IPS-15b (cell line): ENCODE results near the gene TXN2.
"Not testable (repeated sequence)": the region's sequence is repeated elsewhere in the genome, so short reads cannot be mapped to it uniquely, and the experiment has no call there.

Experiments used
- H3K27me3 ChIP-seq: one replicate; pipeline ENCODE4 v1.6.1; 2013; ENCODE audit warnings: low read length; ENCODE audit not compliant: control insufficient read depth, insufficient read depth
- H3K36me3 ChIP-seq: one replicate; pipeline ENCODE4 v1.6.1; 2013; ENCODE audit warnings: low read length; ENCODE audit not compliant: control insufficient read depth, insufficient read depth
- H3K4me1 ChIP-seq: one replicate; pipeline ENCODE4 v1.6.1; 2013; ENCODE audit warnings: mild to moderate bottlenecking, low read length; ENCODE audit not compliant: control insufficient read depth, insufficient read depth
- H3K4me3 ChIP-seq: one replicate; pipeline ENCODE4 v1.5.1; 2013; ENCODE audit warnings: low read depth, low read length
- H3K9ac ChIP-seq: one replicate; pipeline ENCODE4 v1.6.1; 2013; ENCODE audit warnings: low read depth, mild to moderate bottlenecking, low read length
- H3K9me3 ChIP-seq: one replicate; pipeline ENCODE4 v1.6.1; 2013; ENCODE audit warnings: mild to moderate bottlenecking, low read length; ENCODE audit not compliant: control insufficient read depth, insufficient read depth

The TXN2 gene

DNA sequence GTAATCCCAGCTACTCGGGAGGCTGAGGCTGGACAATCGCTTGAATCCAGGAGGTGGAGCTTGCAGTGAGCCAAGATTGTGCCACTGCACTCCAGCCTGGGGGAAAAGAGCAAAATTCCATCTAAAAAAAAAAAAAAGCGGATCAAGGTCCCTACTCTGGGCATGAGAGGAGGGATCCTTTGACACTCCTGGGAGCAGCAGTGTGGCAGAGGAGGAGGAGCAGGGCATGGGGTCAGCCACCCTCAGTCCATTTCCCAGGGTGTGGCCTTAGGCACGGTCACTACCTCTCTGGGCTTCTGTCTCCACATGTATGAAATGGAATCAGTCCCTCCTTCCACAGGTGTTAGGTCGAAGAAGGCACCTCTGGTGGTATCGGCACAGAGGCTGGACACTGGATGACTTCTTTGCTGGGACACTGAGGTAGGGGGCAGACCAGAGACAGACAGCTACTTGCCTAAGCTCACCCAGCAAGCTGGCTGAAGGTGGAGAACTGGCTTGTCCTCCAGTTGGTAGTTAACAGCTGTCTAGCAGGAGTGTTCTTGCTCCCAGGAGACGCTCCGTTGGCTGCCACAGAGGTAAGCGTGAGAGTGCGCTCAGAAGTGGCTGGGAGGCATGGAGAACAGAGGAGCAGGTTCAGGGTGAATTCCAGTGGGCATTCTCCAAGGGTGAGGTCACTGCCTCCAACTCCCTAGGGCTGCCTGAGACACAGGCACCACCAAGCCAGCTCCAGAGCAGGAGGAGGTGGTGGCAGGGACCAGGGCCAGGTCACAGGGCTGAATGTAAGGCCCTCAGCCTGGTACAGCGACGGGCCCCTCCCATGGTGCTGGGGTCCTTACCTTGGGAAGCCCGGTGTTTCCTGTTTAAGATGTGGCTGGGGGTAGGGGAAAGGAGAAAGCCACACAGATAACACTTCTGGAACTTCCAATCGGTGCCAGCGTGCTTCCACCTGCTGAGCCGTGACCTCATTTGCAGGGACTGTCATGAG, 19.5 kb downstream of the TXN2 start:
- peaks cover 3% of the 10 kb centered on the region for H3K27me3 ChIP-seq
- H3K4me1 ChIP-seq: peaks cover 8% of the 10 kb centered on the region
- no peaks in the 10 kb centered on the region for H3K9me3 ChIP-seq
- no peak overlapping the region for H3K9ac ChIP-seq
- H3K36me3 ChIP-seq: peaks cover 5% of the 10 kb centered on the region
- H3K4me3 ChIP-seq: no peak overlapping the region

DNA sequence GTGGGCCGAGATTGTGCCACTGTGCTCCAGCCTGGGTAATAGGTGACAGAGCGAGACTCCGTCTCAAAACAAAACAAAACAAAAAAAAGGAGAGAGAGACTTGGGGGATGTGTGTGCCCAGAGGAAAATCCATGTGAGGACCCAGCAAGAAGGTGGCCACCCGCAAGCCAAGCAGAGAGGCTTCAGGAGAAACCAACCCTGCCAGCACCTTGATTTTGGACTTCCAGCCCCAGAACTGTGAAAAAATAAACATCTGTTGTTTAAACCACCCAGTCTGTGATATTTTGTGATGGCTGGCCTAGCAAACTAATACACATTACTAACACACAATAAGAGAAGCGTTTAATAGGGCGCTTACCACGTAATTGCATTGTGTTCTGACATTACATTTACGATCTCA, 21.2 kb downstream of the TXN2 start:
- H3K36me3 ChIP-seq: no peaks in the 10 kb centered on the region
- H3K4me3 ChIP-seq: no peak overlapping the region
- H3K27me3 ChIP-seq: peaks cover 9% of the 10 kb centered on the region
- H3K4me1 ChIP-seq: peaks cover 13% of the 10 kb centered on the region
- no peak overlapping the region for H3K9ac ChIP-seq
- no peaks in the 10 kb centered on the region for H3K9me3 ChIP-seq

DNA sequence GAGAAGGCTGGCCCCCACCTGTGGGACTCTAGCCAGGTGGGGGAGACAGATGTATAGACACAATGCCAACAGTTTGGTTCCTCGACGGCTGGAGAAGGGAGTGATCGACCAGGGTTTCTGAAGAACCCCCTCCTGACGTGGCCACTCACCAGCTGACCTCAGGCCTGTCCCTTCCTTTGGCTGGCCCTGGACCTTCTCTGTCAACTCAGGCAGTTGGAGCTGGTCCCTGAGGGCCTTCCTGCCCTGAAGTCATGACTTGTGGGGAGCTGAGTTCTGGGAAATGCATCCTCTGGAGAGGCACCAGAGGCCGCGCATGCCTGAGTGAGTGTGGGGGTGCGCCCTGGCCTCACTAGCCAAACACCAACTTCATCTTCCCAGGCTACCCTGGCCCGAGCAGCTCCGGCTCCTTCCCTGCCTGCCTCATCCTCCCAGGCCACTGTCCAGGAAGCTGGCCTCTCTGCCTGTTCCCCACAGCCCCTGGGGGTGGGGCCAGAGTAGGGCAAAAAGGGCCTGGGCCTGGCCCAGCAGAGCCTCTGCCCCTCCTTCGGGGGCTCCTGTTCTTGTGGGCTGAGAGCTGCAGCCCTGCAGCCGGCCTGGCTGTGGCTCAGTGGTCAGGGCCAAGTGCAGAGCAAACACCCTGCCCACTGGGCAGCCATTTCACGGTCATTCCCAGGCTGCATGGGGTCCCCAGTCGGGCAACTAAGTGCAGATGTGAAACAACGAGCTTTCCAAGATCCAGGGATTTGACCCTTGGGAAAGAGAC, 23.6 kb downstream of the TXN2 start:
- no peak overlapping the region for H3K9ac ChIP-seq
- H3K27me3 ChIP-seq: peaks cover 9% of the 10 kb centered on the region
- H3K4me1 ChIP-seq: peaks cover 13% of the 10 kb centered on the region
- H3K36me3 ChIP-seq: no peaks in the 10 kb centered on the region
- H3K4me3 ChIP-seq: no peak overlapping the region
- no peaks in the 10 kb centered on the region for H3K9me3 ChIP-seq

DNA sequence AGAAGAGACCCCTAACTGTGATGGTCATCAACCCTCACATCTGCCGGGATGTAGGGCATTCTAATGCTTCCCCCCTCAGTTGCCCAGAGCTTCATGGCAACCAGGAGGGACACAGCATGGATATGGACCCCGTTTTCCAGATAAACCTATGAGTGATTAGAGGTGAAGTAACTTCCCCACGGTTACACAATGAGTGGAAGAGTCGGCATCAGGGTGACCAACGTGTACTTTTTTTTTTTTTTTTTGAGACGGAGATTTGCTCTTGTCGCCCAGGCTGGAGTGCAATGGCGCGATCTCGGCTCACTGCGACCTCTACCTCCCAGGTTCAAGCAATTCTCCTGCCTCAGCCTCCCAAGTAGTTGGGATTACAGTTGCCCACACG, 25.0 kb downstream of the TXN2 start:
- no peak overlapping the region for H3K4me3 ChIP-seq
- no peaks in the 10 kb centered on the region for H3K36me3 ChIP-seq
- H3K9me3 ChIP-seq: no peaks in the 10 kb centered on the region
- peaks cover 9% of the 10 kb centered on the region for H3K27me3 ChIP-seq
- no peak overlapping the region for H3K9ac ChIP-seq
- peaks cover 8% of the 10 kb centered on the region for H3K4me1 ChIP-seq

DNA sequence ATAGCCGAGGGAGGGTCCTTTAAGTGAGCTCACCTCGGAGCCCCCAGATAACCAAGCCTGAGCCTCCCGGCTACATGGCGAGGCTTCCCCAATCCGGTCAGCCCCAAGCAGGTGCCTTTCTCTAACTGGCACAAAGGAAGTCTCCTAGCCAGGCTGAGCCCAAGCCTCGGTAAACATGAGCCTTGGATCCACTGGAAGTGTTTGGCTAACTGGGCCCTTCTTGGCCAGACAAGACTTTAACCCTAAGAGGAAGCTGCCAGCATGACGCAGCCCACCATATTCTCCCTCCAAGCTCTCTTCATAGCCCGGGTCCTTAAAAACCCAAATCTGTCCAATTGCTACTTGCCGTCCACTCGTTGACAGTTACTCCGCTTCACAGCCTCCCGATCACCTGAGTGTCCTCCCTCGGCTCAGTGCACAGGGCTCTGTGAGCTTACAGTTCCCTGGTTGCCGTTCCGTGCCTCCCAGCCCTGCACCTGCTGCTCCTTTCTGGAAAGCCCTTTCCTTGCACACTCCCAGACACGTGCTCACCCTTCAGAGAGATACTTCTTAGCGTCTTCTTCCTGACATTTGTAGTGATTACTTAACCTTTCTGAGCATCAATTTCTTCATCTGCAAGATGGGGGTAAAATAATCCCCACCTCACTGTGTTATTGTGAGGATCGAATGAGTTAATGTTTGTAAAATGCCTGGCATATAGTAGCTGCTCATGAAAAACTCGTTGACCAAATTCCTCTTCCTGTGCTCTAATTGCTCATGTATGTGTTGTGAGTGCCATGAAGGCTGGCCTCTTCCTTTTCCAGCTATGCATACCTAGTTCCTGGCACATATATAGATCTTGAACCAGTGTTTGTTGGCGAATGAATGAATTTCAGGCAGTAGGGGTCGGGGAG, 25.6 kb downstream of the TXN2 start:
- H3K4me1 ChIP-seq: peaks cover 8% of the 10 kb centered on the region

DNA sequence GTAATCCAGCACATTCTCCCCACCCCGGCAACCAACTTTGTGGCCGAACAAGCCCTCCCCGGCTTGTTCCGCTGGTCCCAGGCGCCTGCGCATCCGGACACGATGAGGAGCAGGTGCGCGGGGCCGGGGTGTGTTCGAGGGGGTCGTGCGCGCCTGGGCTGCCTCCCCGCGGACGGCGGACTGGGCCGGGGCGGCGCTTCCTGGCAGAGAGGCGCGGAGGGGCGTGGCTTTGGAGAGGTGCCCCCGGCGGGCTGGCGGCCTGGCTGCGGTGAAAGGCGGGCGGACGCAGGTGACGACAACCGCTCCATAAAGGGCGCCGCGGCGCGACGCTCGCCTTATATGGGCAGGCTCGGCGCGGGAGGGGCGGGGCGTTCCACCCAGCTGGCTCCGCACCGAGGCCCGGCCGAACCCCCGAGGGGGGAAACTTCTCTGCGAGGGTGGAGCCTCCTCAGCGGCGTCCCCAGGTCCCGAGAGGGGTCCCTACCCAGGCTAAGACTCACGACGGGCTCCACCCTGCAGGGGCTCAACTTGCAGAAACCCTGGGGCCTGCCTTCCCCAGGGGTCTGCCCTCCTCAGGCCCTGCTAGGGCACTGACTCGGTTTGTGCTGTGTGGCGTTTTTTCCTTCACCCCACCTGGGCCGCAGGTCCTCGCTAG, 26.4 kb downstream of the TXN2 start:
- Histone ChIP-seq H3K36me3 (no peaks in the 10 kb centered on the region), H3K9me3 (no peaks in the 10 kb centered on the region), H3K4me3 (peak overlapping the region; percentile 73), H3K9ac (peak overlapping the region; percentile 57), H3K27me3 (peaks cover 6% of the 10 kb centered on the region), H3K4me1 (peaks cover 8% of the 10 kb centered on the region)

More for the DNA sequence above, 25.6 kb downstream of the TXN2 start:
- Histone ChIP-seq H3K27me3 (peaks cover 6% of the 10 kb centered on the region), H3K9me3 (no peaks in the 10 kb centered on the region), H3K36me3 (no peaks in the 10 kb centered on the region), H3K9ac (peak overlapping the region; percentile 57), H3K4me3 (peak overlapping the region; percentile 30)

DNA sequence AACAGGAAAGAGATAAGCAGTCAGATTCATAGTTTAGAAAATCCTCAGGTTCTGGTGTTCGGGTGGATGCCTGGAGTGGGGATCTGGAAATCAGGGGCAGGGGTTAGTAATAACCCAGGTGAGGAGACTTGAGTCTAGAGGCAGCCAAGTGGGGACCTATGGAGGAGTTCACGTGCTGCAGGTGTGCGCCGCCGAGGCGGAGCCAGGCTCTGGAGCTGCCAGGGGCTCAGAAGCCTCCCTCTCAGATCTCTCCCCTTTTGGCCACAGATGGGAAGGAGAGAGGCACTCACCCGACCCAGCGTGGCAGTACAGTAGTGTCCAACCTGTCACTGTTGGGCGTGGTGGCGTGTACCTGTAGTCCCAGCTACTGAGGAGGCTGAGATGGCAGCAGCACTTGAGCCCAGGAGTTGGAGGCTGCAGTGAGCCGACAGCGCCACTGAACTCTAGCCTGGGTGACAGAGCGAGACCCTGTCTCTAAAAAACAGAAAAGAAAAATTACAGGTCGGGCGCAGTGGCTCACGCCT, 27.5 kb downstream of the TXN2 start:
- Histone ChIP-seq H3K9ac (no peak overlapping the region), H3K36me3 (no peaks in the 10 kb centered on the region), H3K27me3 (peaks cover 6% of the 10 kb centered on the region), H3K4me3 (no peak overlapping the region), H3K4me1 (peaks cover 5% of the 10 kb centered on the region), H3K9me3 (no peaks in the 10 kb centered on the region)

DNA sequence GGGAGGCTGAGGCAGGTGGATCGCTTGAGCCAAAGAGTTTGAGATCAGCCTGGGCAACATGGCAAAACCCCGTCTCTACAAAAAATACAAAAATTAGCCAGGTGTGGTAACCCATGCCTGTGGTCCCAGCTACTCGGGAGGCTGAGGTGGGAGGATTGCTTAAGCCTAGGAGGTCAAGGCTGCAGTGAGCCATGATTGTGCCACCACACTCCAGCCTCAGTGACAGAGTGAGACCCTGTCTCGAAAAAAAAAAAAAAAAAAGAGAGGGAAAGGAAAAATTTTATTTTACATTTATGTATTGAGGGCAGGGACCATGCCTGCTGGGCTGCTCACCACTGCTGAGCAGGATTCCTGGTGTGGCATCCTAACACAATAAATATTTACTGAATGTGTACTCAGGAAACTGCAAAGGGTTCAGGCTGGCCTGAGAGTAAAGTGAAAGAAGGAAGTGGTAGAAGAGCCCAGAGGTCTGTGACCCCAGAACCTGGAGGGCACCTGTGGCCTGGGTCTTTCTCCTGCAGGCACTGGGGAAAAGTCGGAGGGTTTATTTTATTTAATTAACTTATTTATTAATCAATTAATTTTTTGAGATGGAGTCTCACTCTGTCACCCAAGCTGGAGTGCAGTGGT, 28.3 kb downstream of the TXN2 start:
- H3K4me1 ChIP-seq, H3K9ac ChIP-seq, H3K9me3 ChIP-seq, H3K4me3 ChIP-seq, H3K27me3 ChIP-seq, H3K36me3 ChIP-seq: not testable (repeated sequence)

DNA sequence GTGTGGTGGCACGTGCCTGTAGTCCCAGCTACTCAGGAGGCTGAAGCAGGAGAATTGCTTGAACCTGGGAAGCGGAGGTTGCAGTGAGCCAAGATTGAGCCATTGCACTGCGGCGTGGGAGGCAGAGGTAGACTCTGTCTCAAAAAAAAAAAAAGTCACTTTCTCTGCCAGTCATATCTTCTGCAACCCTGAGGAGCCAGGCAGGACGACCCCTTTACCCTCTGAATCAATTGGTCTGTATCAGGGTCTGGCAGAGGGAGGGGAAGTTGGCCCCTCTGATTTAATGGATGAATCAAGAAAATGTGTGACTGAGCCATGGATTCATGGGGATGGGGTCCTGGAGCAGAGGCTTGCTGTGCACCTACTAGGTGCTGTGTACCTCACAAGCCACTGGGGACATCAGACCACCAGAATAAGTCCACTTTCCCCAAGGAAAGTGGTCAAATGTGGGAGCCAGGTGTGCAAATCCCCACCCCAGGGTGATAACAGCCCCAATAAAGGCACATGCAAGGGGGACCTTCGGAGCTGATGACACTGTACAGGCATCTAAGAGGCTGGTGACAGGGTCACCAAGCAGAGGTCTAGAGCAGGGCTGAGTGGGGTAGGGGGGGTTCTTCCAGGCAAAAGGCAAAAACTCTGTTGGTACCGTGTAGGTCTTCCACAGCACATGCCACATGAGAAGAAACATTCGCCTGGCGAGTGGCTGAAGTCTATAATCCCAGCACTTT, 29.0 kb downstream of the TXN2 start:
- peaks cover 5% of the 10 kb centered on the region for H3K4me1 ChIP-seq
- peaks cover 6% of the 10 kb centered on the region for H3K27me3 ChIP-seq
- H3K9me3 ChIP-seq: no peaks in the 10 kb centered on the region
- no peak overlapping the region for H3K4me3 ChIP-seq
- no peaks in the 10 kb centered on the region for H3K36me3 ChIP-seq
- no peak overlapping the region for H3K9ac ChIP-seq

DNA sequence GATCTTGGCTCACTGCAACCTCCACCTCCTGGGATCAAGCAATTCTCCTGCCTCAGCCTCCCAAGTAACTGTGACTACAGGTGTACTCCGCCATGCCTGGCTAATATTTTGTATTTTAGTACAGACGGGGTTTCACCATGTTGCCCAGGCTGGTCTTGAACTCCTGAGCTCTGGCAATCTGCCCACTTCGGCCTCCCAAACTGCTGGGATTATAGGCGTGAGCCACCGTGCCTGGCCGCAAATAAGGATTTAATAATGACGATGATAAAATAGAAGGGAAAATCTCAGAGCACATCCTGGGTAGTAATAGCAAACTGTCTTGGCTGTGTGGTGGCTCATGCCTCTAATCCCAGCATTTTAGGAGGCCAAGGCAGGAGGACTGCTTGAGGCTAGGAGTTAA, 30.5 kb downstream of the TXN2 start:
- H3K9ac ChIP-seq: not testable (repeated sequence)

More for the DNA sequence above, 30.5 kb downstream of the TXN2 start:
- not testable (repeated sequence) for H3K27me3 ChIP-seq, H3K4me3 ChIP-seq, H3K36me3 ChIP-seq, H3K4me1 ChIP-seq, H3K9me3 ChIP-seq
